ENCODE measurements around the gene HSF5.
"Not testable (repeated sequence)": the region's sequence is repeated elsewhere in the genome, so short reads cannot be mapped to it uniquely, and the experiment has no call there.

Gene HSF5

DNA sequence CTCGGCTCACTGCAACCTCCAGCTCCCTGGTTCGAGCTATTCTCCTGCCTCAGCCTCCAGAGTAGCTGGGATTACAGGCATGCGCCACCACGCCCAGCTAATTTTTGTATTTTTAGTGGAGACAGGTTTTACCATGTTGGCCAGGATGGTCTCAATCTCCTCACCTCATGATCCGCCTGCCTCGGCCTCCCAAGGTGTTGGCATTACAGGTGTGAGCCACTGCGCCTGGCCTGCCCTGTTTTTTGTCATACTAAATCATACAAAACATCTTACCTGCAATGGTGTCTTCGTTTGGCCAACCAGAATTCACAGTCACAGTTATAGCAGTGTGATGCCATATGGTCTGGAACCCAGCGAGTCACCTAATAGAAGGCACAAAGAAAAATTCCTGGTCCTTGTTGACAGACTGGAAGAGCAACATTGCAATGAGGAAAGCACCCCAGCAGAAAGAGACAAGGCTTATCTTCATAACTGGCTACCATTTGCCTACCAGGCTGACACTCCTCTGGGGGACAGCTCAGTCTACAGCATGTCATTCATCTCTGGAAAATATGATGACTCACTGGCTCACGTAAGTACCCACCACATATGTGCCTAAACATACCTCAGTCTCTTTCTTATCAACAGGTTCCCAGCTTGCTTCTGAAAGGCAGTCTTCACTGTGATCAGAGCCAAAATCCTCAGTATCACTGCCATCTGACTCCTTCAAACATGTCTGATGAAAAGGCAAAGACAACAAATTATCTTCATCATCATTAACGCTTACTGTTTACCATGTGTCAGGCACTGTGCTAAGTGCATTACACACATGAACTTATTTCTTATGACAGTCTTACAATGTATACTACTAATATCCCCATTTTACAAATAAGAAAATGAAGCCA lies 4.3 kb upstream of the HSF5 start:
- DNase-seq (ENCODE audit: low spot score in 2 of 2) = no peak
- Mint-ChIP-seq H3K4me3 (no peak overlapping the region), H3K4me1 (peaks cover 6% of the 10 kb centered on the region), H3K9me3 (no peaks in the 10 kb centered on the region), H3K36me3 (ENCODE audit: insufficient read depth) (peaks cover 49% of the 10 kb centered on the region), H3K27me3 (no peaks in the 10 kb centered on the region), H3K27ac (ENCODE audit: low read depth) (no peak overlapping the region)
- no peak for ATAC-seq (replicated peaks; ENCODE audit: extremely low read depth, poor library complexity, severe bottlenecking)

GRCh38 chr17:58491510-58492045 lies 3.4 kb upstream of the HSF5 start:
- H3K27me3 Mint-ChIP-seq = no peaks in the 10 kb centered on the region
- H3K4me3 Mint-ChIP-seq = no peak overlapping the region
- H3K36me3 Mint-ChIP-seq (ENCODE audit: insufficient read depth) = peaks cover 46% of the 10 kb centered on the region
- peaks cover 6% of the 10 kb centered on the region for H3K4me1 Mint-ChIP-seq
- no peak overlapping the region for H3K27ac Mint-ChIP-seq (ENCODE audit: low read depth)
- no peaks in the 10 kb centered on the region for H3K9me3 Mint-ChIP-seq
- no peak for DNase-seq (ENCODE audit: low spot score in 2 of 2)
- no peak for ATAC-seq (replicated peaks; ENCODE audit: extremely low read depth, poor library complexity, severe bottlenecking)

GRCh38 chr17:58488428-58488890 lies 251 bp upstream of the HSF5 start:
- peaks cover 24% of the 10 kb centered on the region for H3K36me3 Mint-ChIP-seq (ENCODE audit: insufficient read depth)
- H3K9me3 Mint-ChIP-seq = no peaks in the 10 kb centered on the region
- H3K27me3 Mint-ChIP-seq = no peaks in the 10 kb centered on the region
- ATAC-seq (replicated peaks; ENCODE audit: extremely low read depth, poor library complexity, severe bottlenecking) (no peak), DNase-seq (ENCODE audit: low spot score in 2 of 2) (no peak)
- H3K4me1 Mint-ChIP-seq = no peaks in the 10 kb centered on the region
- no peak overlapping the region for H3K27ac Mint-ChIP-seq (ENCODE audit: low read depth)
- peak overlapping the region; percentile 20 for H3K4me3 Mint-ChIP-seq

DNA sequence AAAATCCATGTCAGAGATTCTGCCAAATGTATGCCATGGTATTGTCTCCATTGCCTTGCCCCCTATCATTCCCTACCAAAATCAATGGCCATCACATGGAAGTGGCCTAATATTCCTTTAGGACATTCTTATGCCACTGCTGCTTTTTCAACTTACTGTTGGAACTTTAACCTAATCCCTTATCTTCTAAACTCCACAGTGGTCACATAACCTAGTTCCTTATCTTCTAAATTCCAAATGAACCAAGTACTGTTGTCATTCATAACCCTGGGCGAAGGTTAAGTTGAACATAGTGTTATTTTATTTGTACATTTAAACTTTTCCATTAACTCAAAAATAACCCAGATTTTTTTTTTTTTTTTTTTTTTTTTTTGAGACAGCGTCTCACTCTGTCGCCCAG lies 3.6 kb downstream of the HSF5 start:
- Mint-ChIP-seq H3K27ac (ENCODE audit: low read depth) (no peak overlapping the region), H3K36me3 (ENCODE audit: insufficient read depth) (peaks cover 3% of the 10 kb centered on the region), H3K27me3 (no peaks in the 10 kb centered on the region), H3K4me1 (no peaks in the 10 kb centered on the region), H3K4me3 (no peak overlapping the region), H3K9me3 (no peaks in the 10 kb centered on the region)
- ATAC-seq (replicated peaks; ENCODE audit: extremely low read depth, poor library complexity, severe bottlenecking) (no peak), DNase-seq (ENCODE audit: low spot score in 2 of 2) (no peak)

DNA sequence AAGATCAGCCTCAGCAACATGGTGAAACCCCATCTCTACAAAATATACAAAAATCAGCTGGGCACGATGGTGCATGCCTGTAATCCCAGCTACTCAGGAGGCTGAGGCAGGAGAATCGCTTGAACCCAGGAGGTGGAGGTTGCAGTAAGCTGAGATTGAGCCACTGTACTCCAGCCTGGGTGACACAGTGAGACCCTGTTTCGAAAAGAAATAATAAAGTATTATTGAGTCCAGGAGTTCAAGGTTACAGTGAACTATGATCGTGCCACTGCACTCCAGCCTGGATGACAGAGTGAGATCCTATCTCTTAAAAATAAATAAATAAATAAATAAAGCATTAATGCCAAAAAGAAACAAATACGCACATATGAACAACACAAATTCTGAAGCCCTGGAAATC lies 6.4 kb downstream of the HSF5 start:
- ATAC-seq (replicated peaks; ENCODE audit: extremely low read depth, poor library complexity, severe bottlenecking); H3K36me3 Mint-ChIP-seq (ENCODE audit: insufficient read depth); DNase-seq (ENCODE audit: low spot score in 2 of 2); H3K27ac Mint-ChIP-seq (ENCODE audit: low read depth); H3K27me3 Mint-ChIP-seq; H3K4me1 Mint-ChIP-seq; H3K4me3 Mint-ChIP-seq; H3K9me3 Mint-ChIP-seq: not testable (repeated sequence)

DNA sequence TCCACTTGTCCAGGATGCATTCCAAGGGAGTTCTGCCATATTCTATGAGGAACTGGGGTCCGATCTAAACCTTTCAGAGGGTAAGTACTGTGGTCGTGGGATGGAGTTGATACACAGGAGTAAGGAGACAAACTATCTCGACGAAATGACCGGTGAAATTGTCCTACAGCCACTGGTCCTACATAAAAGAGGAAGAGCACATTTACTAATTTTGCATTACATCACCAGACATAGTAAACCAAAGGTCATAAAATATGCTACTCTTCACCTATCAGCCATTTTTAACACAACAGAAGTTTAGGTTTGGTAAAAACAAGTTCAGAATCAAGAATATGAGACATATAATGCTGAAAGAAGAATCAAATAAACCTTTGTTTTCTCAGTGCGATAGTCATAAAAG lies 8.1 kb downstream of the HSF5 start:
- Mint-ChIP-seq H3K36me3 (ENCODE audit: insufficient read depth) (peaks cover 1% of the 10 kb centered on the region), H3K9me3 (no peaks in the 10 kb centered on the region), H3K27me3 (no peaks in the 10 kb centered on the region), H3K4me3 (no peak overlapping the region), H3K27ac (ENCODE audit: low read depth) (no peak overlapping the region), H3K4me1 (no peaks in the 10 kb centered on the region)
- no peak for DNase-seq (ENCODE audit: low spot score in 2 of 2)
- no peak for ATAC-seq (replicated peaks; ENCODE audit: extremely low read depth, poor library complexity, severe bottlenecking)

- Mint-ChIP-seq H3K4me1 (no peaks in the 10 kb centered on the region), H3K27ac (ENCODE audit: low read depth) (no peak overlapping the region), H3K9me3 (no peaks in the 10 kb centered on the region), H3K27me3 (no peaks in the 10 kb centered on the region), H3K36me3 (ENCODE audit: insufficient read depth) (peaks cover 1% of the 10 kb centered on the region), H3K4me3 (no peak overlapping the region)
- DNase-seq (ENCODE audit: low spot score in 2 of 2) = no peak
- ATAC-seq (replicated peaks; ENCODE audit: extremely low read depth, poor library complexity, severe bottlenecking) = no peak
Measured at GRCh38 chr17:58476812-58477211, 11.4 kb downstream of the HSF5 start.

DNA sequence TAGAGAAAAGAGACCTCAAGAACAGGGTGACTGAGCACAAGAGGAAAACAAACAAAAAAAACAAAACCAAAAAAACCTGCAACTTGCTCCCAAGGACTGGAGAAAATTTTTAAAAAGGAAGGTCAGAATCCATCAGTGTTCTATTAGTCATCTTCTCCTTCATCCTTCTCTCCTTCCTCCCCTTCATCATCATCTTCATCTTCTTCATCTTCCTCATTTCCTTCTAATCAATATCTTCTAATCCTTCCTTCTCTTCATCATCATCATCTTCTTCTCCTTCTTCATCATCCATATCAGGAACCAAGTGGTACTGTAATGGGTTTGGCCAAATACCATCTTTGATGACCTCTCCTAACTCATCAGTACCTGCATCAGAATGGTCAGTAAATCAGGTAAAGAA lies 12.2 kb downstream of the HSF5 start:
- H3K9me3 Mint-ChIP-seq = no peaks in the 10 kb centered on the region
- no peak overlapping the region for H3K4me3 Mint-ChIP-seq
- no peak for DNase-seq (ENCODE audit: low spot score in 2 of 2)
- H3K36me3 Mint-ChIP-seq (ENCODE audit: insufficient read depth) = peaks cover 1% of the 10 kb centered on the region
- no peak overlapping the region for H3K27ac Mint-ChIP-seq (ENCODE audit: low read depth)
- H3K4me1 Mint-ChIP-seq = no peaks in the 10 kb centered on the region
- no peak for ATAC-seq (replicated peaks; ENCODE audit: extremely low read depth, poor library complexity, severe bottlenecking)
- H3K27me3 Mint-ChIP-seq = no peaks in the 10 kb centered on the region

GRCh38 chr17:58470356-58470755 lies 17.9 kb downstream of the HSF5 start:
- H3K36me3 Mint-ChIP-seq (ENCODE audit: insufficient read depth) = peaks cover 2% of the 10 kb centered on the region
- H3K9me3 Mint-ChIP-seq = no peaks in the 10 kb centered on the region
- no peaks in the 10 kb centered on the region for H3K27me3 Mint-ChIP-seq
- H3K4me1 Mint-ChIP-seq = no peaks in the 10 kb centered on the region
- ATAC-seq (replicated peaks; ENCODE audit: extremely low read depth, poor library complexity, severe bottlenecking) (no peak), DNase-seq (ENCODE audit: low spot score in 2 of 2) (no peak)
- H3K4me3 Mint-ChIP-seq = no peak overlapping the region
- no peak overlapping the region for H3K27ac Mint-ChIP-seq (ENCODE audit: low read depth)

- no peak for DNase-seq (ENCODE audit: low spot score in 2 of 2)
- Mint-ChIP-seq H3K27me3 (no peaks in the 10 kb centered on the region), H3K27ac (ENCODE audit: low read depth) (no peak overlapping the region), H3K4me1 (no peaks in the 10 kb centered on the region), H3K4me3 (no peak overlapping the region), H3K36me3 (ENCODE audit: insufficient read depth) (peaks cover 2% of the 10 kb centered on the region), H3K9me3 (no peaks in the 10 kb centered on the region)
- ATAC-seq (replicated peaks; ENCODE audit: extremely low read depth, poor library complexity, severe bottlenecking) = no peak
Measured at GRCh38 chr17:58468944-58469343, 19.3 kb downstream of the HSF5 start.

- DNase-seq (ENCODE audit: low spot score in 2 of 2) = no peak
- H3K27ac Mint-ChIP-seq (ENCODE audit: low read depth) = no peak overlapping the region
- H3K4me1 Mint-ChIP-seq = no peaks in the 10 kb centered on the region
- H3K27me3 Mint-ChIP-seq = no peaks in the 10 kb centered on the region
- no peaks in the 10 kb centered on the region for H3K9me3 Mint-ChIP-seq
- H3K4me3 Mint-ChIP-seq = no peak overlapping the region
- peaks cover 6% of the 10 kb centered on the region for H3K36me3 Mint-ChIP-seq (ENCODE audit: insufficient read depth)
- ATAC-seq (replicated peaks; ENCODE audit: extremely low read depth, poor library complexity, severe bottlenecking) = no peak
Measured at GRCh38 chr17:58455491-58455890, 32.7 kb downstream of the HSF5 start.

GRCh38 chr17:58452738-58453137 lies 35.5 kb downstream of the HSF5 start:
- no peaks in the 10 kb centered on the region for H3K4me1 Mint-ChIP-seq
- H3K27me3 Mint-ChIP-seq = no peaks in the 10 kb centered on the region
- no peaks in the 10 kb centered on the region for H3K9me3 Mint-ChIP-seq
- no peak for ATAC-seq (replicated peaks; ENCODE audit: extremely low read depth, poor library complexity, severe bottlenecking)
- no peak overlapping the region for H3K27ac Mint-ChIP-seq (ENCODE audit: low read depth)
- peaks cover 6% of the 10 kb centered on the region for H3K36me3 Mint-ChIP-seq (ENCODE audit: insufficient read depth)
- no peak for DNase-seq (ENCODE audit: low spot score in 2 of 2)
- H3K4me3 Mint-ChIP-seq = no peak overlapping the region

Data from central memory CD8-positive, alpha-beta T cell (primary cell).